Activated B cell treated with CpG ODN at 0.5 μM for 24 hours (primary cell): ENCODE results near the gene GPBAR1. TPM values are rescaled to one million over a fixed set of nuclear protein-coding genes. Genes with fewer than 3 reads are reported as not detected.

Source experiments
- ATAC-seq: fragments of 200-7000 bp; cut with Tn5 transposase; one replicate; pipeline ENCODE4 v1.10.0; 2021; ENCODE audit warnings: low read depth, mild to moderate bottlenecking, moderate library complexity
- CTCF ChIA-PET: fragments of 350-600 bp; sonication (Branson Sonifier 250); formaldehyde crosslinking; loops from one replicate; lab custom pipeline; 2021; ENCODE audit warnings: antibody characterized with exemption; lab: Charles Lee
- POLR2A ChIA-PET: fragments of 350-600 bp; sonication (Branson Sonifier 250); formaldehyde crosslinking; loops from one replicate; lab custom pipeline; 2021; ENCODE audit warnings: antibody characterized with exemption; lab: Charles Lee
- DNase-seq: peaks from one replicate; pipeline ENCODE4 v3.0.0; 2022
- H3K27ac Mint-ChIP-seq: one replicate; pipeline ENCODE4 v1.8.0; 2020; ENCODE audit warnings: mixed read lengths
- H3K27me3 Mint-ChIP-seq: one replicate; pipeline ENCODE4 v1.8.0; 2021; ENCODE audit warnings: mixed read lengths
- H3K36me3 Mint-ChIP-seq: one replicate; pipeline ENCODE4 v1.8.0; 2021; ENCODE audit warnings: low read depth, mixed read lengths
- H3K4me1 Mint-ChIP-seq: one replicate; pipeline ENCODE4 v1.8.0; 2021; ENCODE audit warnings: mixed read lengths
- H3K4me3 Mint-ChIP-seq: one replicate; pipeline ENCODE4 v1.8.0; 2020; ENCODE audit warnings: mild to moderate bottlenecking, mixed read lengths
- H3K9me3 Mint-ChIP-seq: one replicate; pipeline ENCODE4 v1.8.0; 2020; ENCODE audit warnings: mixed read lengths
- intact Hi-C: fragments of 100-400 bp; cut with micrococcal nuclease; formaldehyde crosslinking; loops from one replicate; pipeline ENCODE4 v1.15.1; 2024
- total RNA-seq: library from RNA; stranded (reverse); gene quantifications from 2 replicates; pipeline ENCODE4 v1.2.3, GENCODE V29; 2022
- TF ChIP-seq, protein P1 (sequence below): fragments of 200-600 bp; IDR thresholded peaks from one replicate; pipeline ENCODE4 v1.8.0; 2022; ENCODE audit warnings: antibody characterized with exemption, mild to moderate bottlenecking

GPBAR1 gene
- total RNA-seq, 1 donor from 2014 or later = 0.67 TPM

DNA sequence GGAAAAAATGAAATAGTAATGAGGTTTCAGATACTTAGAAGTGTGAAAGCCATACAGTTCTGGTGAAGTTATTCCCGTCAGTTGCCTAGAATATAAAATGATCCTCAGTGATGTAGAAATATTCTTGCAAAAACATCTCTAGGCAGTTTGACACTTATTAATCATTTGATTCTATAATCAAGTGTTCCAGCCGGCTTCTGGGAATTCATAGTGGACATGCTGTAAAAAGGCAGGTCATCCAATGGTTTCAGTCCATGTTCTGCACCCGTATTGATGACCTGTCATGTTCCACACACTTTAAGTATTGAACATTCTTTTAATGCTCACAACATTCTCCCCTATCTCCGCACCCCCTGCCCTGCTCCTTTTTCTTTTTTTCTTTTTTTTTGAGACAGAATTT is 24.0 kb upstream of the GPBAR1 start:
- CTCF ChIA-PET = no interaction called here
- POLR2A ChIA-PET = interaction anchor here (0.6 to 0.7 kb wide), 2 partner anchors 11 to 21 kb away, joined by 3 read pairs; no protein-coding TSS in a partner anchor
- intact Hi-C loops = no loop called here
- TF ChIP-seq, protein P1, sequence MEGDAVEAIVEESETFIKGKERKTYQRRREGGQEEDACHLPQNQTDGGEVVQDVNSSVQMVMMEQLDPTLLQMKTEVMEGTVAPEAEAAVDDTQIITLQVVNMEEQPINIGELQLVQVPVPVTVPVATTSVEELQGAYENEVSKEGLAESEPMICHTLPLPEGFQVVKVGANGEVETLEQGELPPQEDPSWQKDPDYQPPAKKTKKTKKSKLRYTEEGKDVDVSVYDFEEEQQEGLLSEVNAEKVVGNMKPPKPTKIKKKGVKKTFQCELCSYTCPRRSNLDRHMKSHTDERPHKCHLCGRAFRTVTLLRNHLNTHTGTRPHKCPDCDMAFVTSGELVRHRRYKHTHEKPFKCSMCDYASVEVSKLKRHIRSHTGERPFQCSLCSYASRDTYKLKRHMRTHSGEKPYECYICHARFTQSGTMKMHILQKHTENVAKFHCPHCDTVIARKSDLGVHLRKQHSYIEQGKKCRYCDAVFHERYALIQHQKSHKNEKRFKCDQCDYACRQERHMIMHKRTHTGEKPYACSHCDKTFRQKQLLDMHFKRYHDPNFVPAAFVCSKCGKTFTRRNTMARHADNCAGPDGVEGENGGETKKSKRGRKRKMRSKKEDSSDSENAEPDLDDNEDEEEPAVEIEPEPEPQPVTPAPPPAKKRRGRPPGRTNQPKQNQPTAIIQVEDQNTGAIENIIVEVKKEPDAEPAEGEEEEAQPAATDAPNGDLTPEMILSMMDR = no peak
- DNase-seq (no peak), ATAC-seq (no peak)
- Mint-ChIP-seq H3K36me3 (peaks cover 92% of the 10 kb centered on the region), H3K27ac (no peak overlapping the region), H3K9me3 (no peaks in the 10 kb centered on the region), H3K27me3 (no peaks in the 10 kb centered on the region), H3K4me3 (no peak overlapping the region), H3K4me1 (no peaks in the 10 kb centered on the region)

DNA sequence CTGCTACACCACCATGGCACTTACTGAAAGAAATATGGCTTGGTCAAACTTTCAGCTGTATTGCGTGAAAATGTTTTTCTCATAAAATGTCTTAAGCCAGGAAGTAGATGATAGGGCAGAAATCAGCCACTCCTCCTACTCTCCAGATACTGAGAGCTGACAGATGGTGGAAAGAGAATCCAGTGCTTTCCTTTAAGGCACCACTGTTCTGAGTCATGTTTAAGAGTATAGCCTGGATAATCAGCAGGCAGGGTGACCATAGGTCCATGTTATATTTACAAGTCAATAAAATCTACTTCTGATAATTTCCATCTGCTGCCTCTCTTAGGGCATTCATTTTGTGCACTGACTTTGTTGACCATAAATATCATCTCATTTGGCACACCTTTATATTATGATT is 21.9 kb upstream of the GPBAR1 start:
- H3K36me3 Mint-ChIP-seq = peaks cover 96% of the 10 kb centered on the region
- intact Hi-C loops = no loop called here
- H3K4me3 Mint-ChIP-seq = no peak overlapping the region
- TF ChIP-seq, protein P1 = no peak
- DNase-seq (no peak), ATAC-seq (no peak)
- no peaks in the 10 kb centered on the region for H3K9me3 Mint-ChIP-seq
- H3K27ac Mint-ChIP-seq = no peak overlapping the region
- no peaks in the 10 kb centered on the region for H3K27me3 Mint-ChIP-seq
- no peaks in the 10 kb centered on the region for H3K4me1 Mint-ChIP-seq
- POLR2A ChIA-PET = interaction anchor here (1.4 kb wide), 1 partner anchor 10 kb away, joined by 7 read pairs; no protein-coding TSS in a partner anchor
- CTCF ChIA-PET = no interaction called here

DNA sequence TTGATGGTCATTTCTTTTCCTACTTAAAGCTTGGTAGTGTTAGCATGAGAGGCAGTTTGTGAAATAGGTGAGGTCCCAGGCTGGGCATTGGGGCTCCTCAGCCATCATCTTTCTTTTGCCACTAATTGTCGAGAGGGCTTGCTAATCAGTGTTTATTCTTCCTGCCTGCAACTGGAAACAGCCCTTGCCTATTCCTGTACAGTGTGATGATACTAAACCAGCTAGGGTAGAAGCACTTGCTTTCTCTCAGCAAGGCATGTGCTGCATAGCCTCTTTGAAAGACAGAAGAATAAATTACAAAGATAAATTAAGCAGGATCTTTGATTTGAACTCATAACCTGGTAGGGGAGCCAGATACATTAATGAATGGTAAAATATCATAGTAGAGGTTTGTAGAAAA is 16.6 kb upstream of the GPBAR1 start:
- no peak overlapping the region for H3K4me3 Mint-ChIP-seq
- CTCF ChIA-PET = no interaction called here
- no peaks in the 10 kb centered on the region for H3K27me3 Mint-ChIP-seq
- POLR2A ChIA-PET = interaction anchor here (0.9 kb wide), 1 partner anchor 32 kb away, joined by 3 read pairs; no protein-coding TSS in a partner anchor
- intact Hi-C loops = loop anchor here (2.0 to 5.0 kb wide), 2 partner anchors 15 to 57 kb away; no protein-coding TSS in a partner anchor
- peaks cover 98% of the 10 kb centered on the region for H3K36me3 Mint-ChIP-seq
- DNase-seq (no peak), ATAC-seq (no peak)
- no peak overlapping the region for H3K27ac Mint-ChIP-seq
- no peaks in the 10 kb centered on the region for H3K4me1 Mint-ChIP-seq
- TF ChIP-seq, protein P1 = no peak
- no peaks in the 10 kb centered on the region for H3K9me3 Mint-ChIP-seq

DNA sequence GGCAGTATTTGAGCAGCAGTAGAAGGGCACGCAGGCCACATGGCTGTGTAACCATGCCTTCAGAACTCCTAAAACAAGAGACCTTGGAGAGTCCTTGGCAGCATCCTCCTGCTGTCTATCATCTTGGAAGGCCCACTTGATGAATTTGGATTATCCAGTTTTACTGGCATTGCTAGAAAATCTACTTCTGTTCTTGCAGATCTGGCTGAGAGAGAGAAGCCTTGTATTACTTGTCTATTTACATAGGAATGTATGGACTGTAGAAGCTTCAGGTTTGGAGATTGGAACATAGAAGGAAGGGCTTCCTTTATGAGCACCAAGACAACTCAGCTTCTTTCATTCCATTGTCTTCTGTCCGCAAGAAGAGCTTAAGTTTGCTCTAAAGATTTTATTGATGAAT is 16.1 kb upstream of the GPBAR1 start:
- Mint-ChIP-seq H3K4me1 (no peaks in the 10 kb centered on the region), H3K9me3 (no peaks in the 10 kb centered on the region), H3K4me3 (no peak overlapping the region), H3K27me3 (no peaks in the 10 kb centered on the region), H3K36me3 (peaks cover 98% of the 10 kb centered on the region), H3K27ac (peak overlapping the region; percentile 18)
- DNase-seq (no peak), ATAC-seq (no peak)
- TF ChIP-seq, protein P1 = no peak
- POLR2A ChIA-PET = interaction anchor here (0.9 kb wide), 1 partner anchor 10 kb away, joined by 3 read pairs; no protein-coding TSS in a partner anchor
- CTCF ChIA-PET = no interaction called here
- intact Hi-C loops = loop anchor here (2.0 to 5.0 kb wide), 2 partner anchors 16 to 57 kb away; no protein-coding TSS in a partner anchor

DNA sequence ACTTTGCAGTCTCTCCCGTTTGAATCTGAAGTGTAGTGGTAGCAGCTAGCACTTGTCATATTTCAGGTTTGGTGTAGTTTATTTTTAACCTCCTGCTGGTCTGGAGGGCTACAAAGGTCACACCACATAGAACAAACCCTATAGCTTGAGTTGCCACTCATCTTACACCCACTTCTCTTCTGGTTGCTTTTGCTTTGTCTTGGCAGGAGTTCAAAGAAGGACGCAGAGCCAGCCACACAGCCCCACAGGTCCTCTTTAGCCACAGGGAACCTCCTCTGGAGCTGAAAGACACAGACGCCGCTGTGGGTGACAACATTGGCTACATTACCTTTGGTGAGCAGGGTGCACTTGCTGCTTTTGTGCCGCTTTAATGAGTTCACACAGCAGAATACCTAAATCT is 15.6 kb upstream of the GPBAR1 start:
- Mint-ChIP-seq H3K36me3 (peaks cover 98% of the 10 kb centered on the region), H3K27ac (peak overlapping the region; percentile 18), H3K27me3 (no peaks in the 10 kb centered on the region), H3K9me3 (no peaks in the 10 kb centered on the region), H3K4me3 (no peak overlapping the region), H3K4me1 (no peaks in the 10 kb centered on the region)
- ChIA-PET CTCF (no interaction called here), POLR2A (interaction anchor here (0.9 kb wide), 1 partner anchor 10 kb away, joined by 3 read pairs; no protein-coding TSS in a partner anchor)
- intact Hi-C loops = loop anchor here (2.0 kb wide), 1 partner anchor 16 kb away; no protein-coding TSS in a partner anchor
- TF ChIP-seq, protein P1 = no peak
- ATAC-seq (no peak), DNase-seq (no peak)
